PC-9 (cell line): ENCODE measurements around the gene COL4A1.

ENCODE experiments used
- CTCF ChIP-seq: fragments of 200-600 bp; sonication (generic); conservative IDR thresholded peaks from 2 replicates; pipeline ENCODE4 v1.6.1; 2017; ENCODE audit warnings: mixed run types, antibody characterized with exemption, mild to moderate bottlenecking, moderate library complexity
- EZH2 ChIP-seq: fragments of 200-600 bp; sonication (generic); IDR thresholded peaks from 2 replicates; pipeline ENCODE4 v1.8.0; 2017; ENCODE audit warnings: antibody characterized with exemption, low read depth

- TF ChIP-seq EZH2: no peak
- TF ChIP-seq CTCF: no peak
These were observed 172.2 kb downstream of the COL4A1 start for GRCh38 chr13:110134801-110135200.
